Measurements from ENCODE around the gene PSME3IP1. TPM values are rescaled to one million over a fixed set of nuclear protein-coding genes. Genes with fewer than 3 reads are reported as not detected.

The PSME3IP1 gene
- total RNA-seq, 1 experiment from 2014 or later = 143 TPM

GRCh38 chr16:57157533-57157932, 28.3 kb downstream of the PSME3IP1 start:
- Mint-ChIP-seq H3K4me3 (ENCODE audit: unreplicated experiment) (no peak overlapping the region), H3K27ac (ENCODE audit: unreplicated experiment) (no peak overlapping the region), H3K9me3 (ENCODE audit: unreplicated experiment) (no peaks in the 10 kb centered on the region), H3K4me1 (ENCODE audit: low read depth, unreplicated experiment) (peaks cover 12% of the 10 kb centered on the region), H3K36me3 (ENCODE audit: insufficient read depth, unreplicated experiment) (peaks cover 90% of the 10 kb centered on the region), H3K27me3 (ENCODE audit: insufficient read depth, unreplicated experiment) (no peaks in the 10 kb centered on the region)
- CTCF ChIA-PET = no interaction called here
- POLR2A ChIA-PET = no interaction called here
- no TSS peak for BruUV-seq (replicated peaks)
- Histone ChIP-seq H3K4me1 (no peaks in the 10 kb centered on the region), H3K4me3 (ENCODE audit: low read depth, low read length) (no peak overlapping the region), H3K9me3 (no peaks in the 10 kb centered on the region), H3K36me3 (ENCODE audit: control insufficient read depth, insufficient read depth, low read length) (peaks cover 9% of the 10 kb centered on the region), H3K27me3 (replicated peaks; ENCODE audit: control insufficient read depth, insufficient read depth, low read length) (no peaks in the 10 kb centered on the region)
- no peak for TF ChIP-seq CTCF (IDR thresholded peaks at IDR 0.05; ENCODE audit: insufficient read depth in 1 of 2, low read depth in 1 of 2, low read length in 1 of 2, severe bottlenecking in 1 of 2, unreplicated experiment in 1 of 2)
- DNase-seq = no peak
- intact Hi-C loops (cut with micrococcal nuclease; ENCODE audit: unreplicated experiment) = no loop called here

GRCh38 chr16:57156351-57156703, 29.5 kb downstream of the PSME3IP1 start:
- intact Hi-C loops (cut with micrococcal nuclease; ENCODE audit: unreplicated experiment) = no loop called here
- H3K27ac Mint-ChIP-seq (ENCODE audit: unreplicated experiment) = no peak overlapping the region
- H3K27me3 ChIP-seq (replicated peaks; ENCODE audit: control insufficient read depth, insufficient read depth, low read length) = no peaks in the 10 kb centered on the region
- no peak for TF ChIP-seq CTCF (IDR thresholded peaks at IDR 0.05; ENCODE audit: insufficient read depth in 1 of 2, low read depth in 1 of 2, low read length in 1 of 2, severe bottlenecking in 1 of 2, unreplicated experiment in 1 of 2)
- peaks cover 9% of the 10 kb centered on the region for H3K36me3 ChIP-seq (ENCODE audit: control insufficient read depth, insufficient read depth, low read length)
- H3K27me3 Mint-ChIP-seq (ENCODE audit: insufficient read depth, unreplicated experiment) = no peaks in the 10 kb centered on the region
- H3K4me3 ChIP-seq (ENCODE audit: low read depth, low read length) = no peak overlapping the region
- peaks cover 12% of the 10 kb centered on the region for H3K4me1 Mint-ChIP-seq (ENCODE audit: low read depth, unreplicated experiment)
- no peaks in the 10 kb centered on the region for H3K9me3 ChIP-seq
- H3K9me3 Mint-ChIP-seq (ENCODE audit: unreplicated experiment) = no peaks in the 10 kb centered on the region
- ChIA-PET CTCF (no interaction called here), POLR2A (no interaction called here)
- no peaks in the 10 kb centered on the region for H3K4me1 ChIP-seq
- no peak for DNase-seq
- H3K36me3 Mint-ChIP-seq (ENCODE audit: insufficient read depth, unreplicated experiment) = peaks cover 80% of the 10 kb centered on the region
- no peak overlapping the region for H3K4me3 Mint-ChIP-seq (ENCODE audit: unreplicated experiment)
- no TSS peak for BruUV-seq (replicated peaks)

GRCh38 chr16:57155702-57156350, 30.0 kb downstream of the PSME3IP1 start:
- peaks cover 12% of the 10 kb centered on the region for H3K4me1 Mint-ChIP-seq (ENCODE audit: low read depth, unreplicated experiment)
- intact Hi-C loops (cut with micrococcal nuclease; ENCODE audit: unreplicated experiment) = no loop called here
- H3K9me3 Mint-ChIP-seq (ENCODE audit: unreplicated experiment) = no peaks in the 10 kb centered on the region
- H3K27me3 ChIP-seq (replicated peaks; ENCODE audit: control insufficient read depth, insufficient read depth, low read length) = no peaks in the 10 kb centered on the region
- ChIA-PET POLR2A (interaction anchor here (0.7 kb wide), 1 partner anchor 15 kb away, joined by 3 read pairs; no protein-coding TSS in a partner anchor), CTCF (no interaction called here)
- no peaks in the 10 kb centered on the region for H3K4me1 ChIP-seq
- no peaks in the 10 kb centered on the region for H3K9me3 ChIP-seq
- BruUV-seq (replicated peaks) = no TSS peak
- no peak for DNase-seq
- no peak overlapping the region for H3K4me3 ChIP-seq (ENCODE audit: low read depth, low read length)
- H3K27ac Mint-ChIP-seq (ENCODE audit: unreplicated experiment) = no peak overlapping the region
- H3K27me3 Mint-ChIP-seq (ENCODE audit: insufficient read depth, unreplicated experiment) = no peaks in the 10 kb centered on the region
- no peak for TF ChIP-seq CTCF (IDR thresholded peaks at IDR 0.05; ENCODE audit: insufficient read depth in 1 of 2, low read depth in 1 of 2, low read length in 1 of 2, severe bottlenecking in 1 of 2, unreplicated experiment in 1 of 2)
- H3K36me3 ChIP-seq (ENCODE audit: control insufficient read depth, insufficient read depth, low read length) = peaks cover 9% of the 10 kb centered on the region
- H3K36me3 Mint-ChIP-seq (ENCODE audit: insufficient read depth, unreplicated experiment) = peaks cover 75% of the 10 kb centered on the region
- H3K4me3 Mint-ChIP-seq (ENCODE audit: unreplicated experiment) = no peak overlapping the region
